ENCODE data around the gene EFNB1. TPM values are rescaled to one million over a fixed set of nuclear protein-coding genes. Genes with fewer than 3 reads are reported as not detected.

Gene EFNB1
- total and polyA plus RNA-seq, 2 of the 8 experiments (the other 6 are each of a cell fraction or from before 2014, with no cell fraction given): 2.3 to 5.4 TPM

DNA sequence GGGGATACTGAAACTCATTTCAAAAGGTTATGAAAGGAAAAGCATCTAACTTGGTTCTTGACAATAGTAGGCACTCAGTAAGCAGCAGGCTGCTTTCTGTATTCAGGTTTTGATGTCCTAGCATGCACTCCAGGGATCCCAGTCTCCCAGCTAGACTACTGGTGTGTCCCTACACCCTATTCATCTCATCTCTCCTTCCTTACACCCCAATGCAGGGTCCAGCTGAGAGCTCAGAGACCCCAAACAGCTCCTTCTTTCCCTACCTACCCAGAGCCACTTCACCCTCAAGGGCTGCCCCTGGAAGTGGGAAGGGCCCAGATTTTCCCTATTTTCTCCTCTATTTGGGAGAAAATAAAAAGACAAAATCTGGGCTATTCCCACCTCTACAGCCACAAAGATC, 1.6 kb upstream of the EFNB1 start:
- Histone ChIP-seq H3K9ac (replicated peaks in 1 of 4; ENCODE audit: extremely low read depth in 1 of 4, low read depth in 3 of 4, low read length in 3 of 4) (no peak overlapping the region), H3K36me3 (ENCODE audit: control insufficient read depth in 2 of 4, insufficient read depth in 4 of 4, low read length in 3 of 4) (no peaks in the 10 kb centered on the region), H2BK15ac (ENCODE audit: low read length) (no peak overlapping the region), H3K56ac (replicated peaks; ENCODE audit: insufficient read length, low read depth, low read length) (no peak overlapping the region), H3K4me1 (replicated peaks in 1 of 4; ENCODE audit: control insufficient read depth in 3 of 4, insufficient read depth in 4 of 4, low read length in 3 of 4) (peaks cover 0 to 17% (median 3%) of the 10 kb centered on the region in 4 experiments; a peak in 5 of 7 replicates), H3K9me3 (ENCODE audit: insufficient read depth in 2 of 2, low read depth in 1 of 2, low read length in 1 of 2) (no peaks in the 10 kb centered on the region; a peak in 1 of 4 replicates), H3K4me3 (ENCODE audit: extremely low read depth in 1 of 4, insufficient read depth in 2 of 4, low read depth in 3 of 4, low read length in 4 of 4) (no peak overlapping the region), H3K18ac (ENCODE audit: extremely low read depth, low read length) (no peak overlapping the region), H4K20me1 (replicated peaks in 1 of 2; ENCODE audit: control insufficient read depth in 1 of 2, insufficient read depth in 2 of 2, low read length in 2 of 2) (peaks cover 4 to 9% of the 10 kb centered on the region in 2 experiments), H3K27me3 (replicated peaks in 1 of 4; ENCODE audit: control insufficient read depth in 3 of 4, extremely low read depth in 1 of 4, insufficient read depth in 3 of 4, low read length in 3 of 4) (peaks cover 17 to 67% (median 54%) of the 10 kb centered on the region in 4 experiments), H2AK5ac (ENCODE audit: low read depth, low read length) (no peak overlapping the region), H3K4me2 (ENCODE audit: insufficient read depth in 1 of 2, low read depth in 2 of 2, low read length in 2 of 2) (no peak overlapping the region), H3K79me1 (ENCODE audit: low read depth, low read length) (no peaks in the 10 kb centered on the region), H3K23ac (ENCODE audit: insufficient read length) (no peak overlapping the region), H3K23me2 (ENCODE audit: low read depth, low read length) (peaks cover 10% of the 10 kb centered on the region; the same call in 1 of the 2 replicates), H2AFZ (ENCODE audit: low read length) (no peak overlapping the region), H4K8ac (ENCODE audit: extremely low read depth, insufficient read depth, low read length) (no peak overlapping the region), H3K79me2 (ENCODE audit: control insufficient read depth in 1 of 2, insufficient read depth in 2 of 2, low read length in 2 of 2) (no peaks in the 10 kb centered on the region), H4K91ac (replicated peaks; ENCODE audit: insufficient read length, low read length) (no peak overlapping the region), H3K27ac (ENCODE audit: low read depth, low read length) (no peak overlapping the region), H3K4ac (replicated peaks; ENCODE audit: insufficient read length, low read depth, low read length) (no peak overlapping the region), H2BK12ac (ENCODE audit: low read depth, low read length) (no peak overlapping the region), H2BK5ac (ENCODE audit: low read depth, low read length) (no peak overlapping the region), H3K14ac (ENCODE audit: insufficient read length) (no peak overlapping the region), H2BK120ac (replicated peaks; ENCODE audit: low read depth, low read length) (no peak overlapping the region), H4K5ac (ENCODE audit: insufficient read length, low read depth, low read length) (no peak overlapping the region), H2BK20ac (ENCODE audit: low read length) (no peak overlapping the region)
- ChIA-PET POLR2A (ENCODE audit: partially characterized antibody) (interaction anchor here (0.8 to 3.3 kb wide), 4 partner anchors 52 to 395 kb away, joined by 3 to 13 read pairs (median 3); no protein-coding TSS in a partner anchor), CTCF (ENCODE audit: partially characterized antibody) (interaction anchor here (0.6 to 3.2 kb wide), 59 partner anchors 10 to 562 kb away, joined by 3 to 35 read pairs (median 5); no protein-coding TSS in a partner anchor)
- DNase-seq (ENCODE audit: low read depth in 1 of 2, low spot score in 2 of 2) (no peak), FAIRE-seq (no peak)
- TF ChIP-seq CREB1 (IDR thresholded peaks at IDR 0.05) (no peak), BCL11A (IDR thresholded peaks at IDR 0.05; ENCODE audit: low read depth in 2 of 2, low read length in 2 of 2) (no peak), CBX5 (IDR thresholded peaks at IDR 0.05; ENCODE audit: low read depth, low read length) (no peak), BACH1 (IDR thresholded peaks at IDR 0.05; ENCODE audit: low read length) (no peak), POU5F1 (IDR thresholded peaks at IDR 0.05; ENCODE audit: low read depth, low read length) (no peak), GABPA (IDR thresholded peaks at IDR 0.05; ENCODE audit: borderline replicate concordance, insufficient read depth, low read length) (no peak), SIN3A (conservative IDR thresholded peaks at IDR 0.05 in 1 of 2, IDR thresholded peaks at IDR 0.05 in 1 of 2; ENCODE audit: low read depth in 1 of 2, low read length in 2 of 2) (no peak), TAF1 (IDR thresholded peaks at IDR 0.05; ENCODE audit: low read depth, low read length) (no peak), POLR2AphosphoS5 (IDR thresholded peaks at IDR 0.05; ENCODE audit: low read depth, low read length) (no peak)
- TF ChIP-seq, protein P1, sequence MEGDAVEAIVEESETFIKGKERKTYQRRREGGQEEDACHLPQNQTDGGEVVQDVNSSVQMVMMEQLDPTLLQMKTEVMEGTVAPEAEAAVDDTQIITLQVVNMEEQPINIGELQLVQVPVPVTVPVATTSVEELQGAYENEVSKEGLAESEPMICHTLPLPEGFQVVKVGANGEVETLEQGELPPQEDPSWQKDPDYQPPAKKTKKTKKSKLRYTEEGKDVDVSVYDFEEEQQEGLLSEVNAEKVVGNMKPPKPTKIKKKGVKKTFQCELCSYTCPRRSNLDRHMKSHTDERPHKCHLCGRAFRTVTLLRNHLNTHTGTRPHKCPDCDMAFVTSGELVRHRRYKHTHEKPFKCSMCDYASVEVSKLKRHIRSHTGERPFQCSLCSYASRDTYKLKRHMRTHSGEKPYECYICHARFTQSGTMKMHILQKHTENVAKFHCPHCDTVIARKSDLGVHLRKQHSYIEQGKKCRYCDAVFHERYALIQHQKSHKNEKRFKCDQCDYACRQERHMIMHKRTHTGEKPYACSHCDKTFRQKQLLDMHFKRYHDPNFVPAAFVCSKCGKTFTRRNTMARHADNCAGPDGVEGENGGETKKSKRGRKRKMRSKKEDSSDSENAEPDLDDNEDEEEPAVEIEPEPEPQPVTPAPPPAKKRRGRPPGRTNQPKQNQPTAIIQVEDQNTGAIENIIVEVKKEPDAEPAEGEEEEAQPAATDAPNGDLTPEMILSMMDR (IDR thresholded peaks at IDR 0.05; ENCODE audit: control extremely low read depth in 1 of 3, insufficient read depth in 1 of 3, low read depth in 1 of 3, low read length in 3 of 3): no peak
